MM.1S (cell line): ENCODE results near the gene LINGO3.

Source experiments
- CTCF ChIP-seq: fragments of 300-600 bp; sonication (generic); IDR thresholded peaks from 2 replicates; pipeline ENCODE4 v1.5.1; 2016; ENCODE audit warnings: antibody characterized with exemption, low read length, mixed read lengths
- EZH2 ChIP-seq: fragments of 300-600 bp; sonication (generic); optimal IDR thresholded peaks from 2 replicates; pipeline ENCODE3; 2017; ENCODE audit warnings: low read depth, mild to moderate bottlenecking, antibody characterized with exemption, low read length, mixed read lengths
- EZH2phosphoT487 ChIP-seq: fragments of 300-600 bp; sonication (generic); IDR thresholded peaks from 2 replicates; pipeline ENCODE4 v1.6.1; 2018; ENCODE audit warnings: antibody characterized with exemption, low read length

GRCh38 chr19:2268861-2269243 lies 39.1 kb downstream of the LINGO3 start:
- TF ChIP-seq CTCF (no peak), EZH2phosphoT487 (no peak), EZH2 (no peak)
